Stimulated activated CD4-positive, alpha-beta T cell treated with anti-CD3 and anti-CD28 coated beads, Interleukin-1b, Interleukin-23, amount 100 ng/mL, for 1 hour (primary cell): ENCODE measurements around the gene LRCH1.

Experiments used
- DNase-seq, 2 donors: peaks; one replicate each; pipeline ENCODE4 v3.0.0-alpha.2; 2020; ENCODE audit warnings: low read depth in 2 of 2

Gene LRCH1

DNA sequence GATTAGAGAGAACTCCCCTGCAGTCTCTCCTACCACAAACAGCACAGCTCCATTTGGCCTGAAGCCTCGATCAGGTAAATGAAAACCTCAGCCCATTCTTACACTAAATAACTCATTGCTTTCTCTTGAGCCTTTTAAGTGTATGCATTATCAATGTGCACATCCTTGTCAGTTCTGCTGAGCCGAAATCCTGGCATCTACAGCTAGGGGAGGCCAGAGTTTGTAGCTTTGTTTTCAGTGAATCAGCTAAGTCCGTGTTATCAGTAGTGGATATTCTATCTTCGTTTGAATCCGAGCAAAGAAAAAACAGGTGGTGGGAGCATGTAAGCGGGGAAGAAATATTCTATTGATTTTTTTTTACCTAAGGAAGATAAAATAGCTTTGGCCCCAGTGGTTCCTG lies 159.6 kb downstream of the LRCH1 start:
- DNase-seq, result no peak

DNA sequence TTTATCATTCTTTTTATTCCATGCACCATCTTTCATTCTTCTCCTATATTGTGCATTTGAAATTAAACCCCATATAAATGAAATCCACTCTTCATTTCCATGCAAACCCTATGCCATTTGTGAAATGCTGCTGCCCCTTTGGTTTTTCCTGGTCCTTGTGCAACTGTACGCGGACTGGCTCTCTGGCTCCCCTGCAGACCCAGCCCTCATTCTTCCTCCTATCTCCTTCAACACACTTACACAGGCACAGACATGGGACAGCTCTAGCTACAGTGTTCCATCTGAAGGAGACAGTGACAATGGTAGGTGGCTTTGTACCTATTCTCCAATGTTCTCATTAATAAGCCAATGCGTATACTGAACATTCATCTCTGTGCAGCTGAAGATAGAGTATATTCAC lies 162.4 kb downstream of the LRCH1 start:
- no peak for DNase-seq

- DNase-seq, result no peak
Observed at GRCh38 chr13:46716821-46717220, 163.9 kb downstream of the LRCH1 start.

- no peak for DNase-seq
Observed at GRCh38 chr13:46717275-46717674, 164.3 kb downstream of the LRCH1 start.

DNA sequence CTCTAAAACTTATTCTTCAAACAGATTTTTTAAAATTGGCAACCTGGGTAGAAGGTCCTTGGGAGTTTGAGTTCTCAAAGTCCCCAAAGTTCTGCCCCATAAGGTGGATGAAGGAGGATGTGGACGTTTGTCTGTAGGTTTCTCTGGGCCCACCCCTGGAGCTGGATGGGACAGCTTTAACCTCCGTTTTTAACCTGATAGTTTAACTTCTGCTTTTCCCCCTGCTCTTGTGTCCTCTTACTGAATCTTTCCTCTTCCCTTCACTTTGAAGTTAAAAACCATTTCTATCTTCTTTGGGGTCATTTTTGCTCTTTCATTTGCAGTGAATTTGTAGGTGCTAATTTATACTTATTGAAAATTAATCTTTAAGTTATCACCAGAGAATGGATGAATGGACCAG lies 164.9 kb downstream of the LRCH1 start:
- DNase-seq, result no peak

DNA sequence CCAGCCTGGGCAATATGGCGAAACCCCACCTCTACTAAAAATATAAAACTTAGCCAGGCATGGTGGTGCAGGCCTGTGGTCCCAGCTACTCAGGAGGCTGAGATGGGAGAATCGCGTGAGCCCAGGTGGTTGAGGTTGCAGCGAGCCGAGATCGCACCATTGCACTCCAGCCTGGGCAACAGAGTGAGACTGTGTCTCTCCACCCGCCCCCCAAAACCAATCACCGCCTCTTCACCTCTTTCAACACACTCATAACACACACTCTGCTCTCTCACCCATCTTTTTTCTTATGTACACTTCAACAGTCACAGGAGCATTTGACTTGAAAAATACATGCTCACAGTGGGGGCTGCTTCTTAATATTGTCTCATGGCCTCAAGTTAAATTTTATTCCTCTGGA lies 167.2 kb downstream of the LRCH1 start:
- DNase-seq, result no peak

DNA sequence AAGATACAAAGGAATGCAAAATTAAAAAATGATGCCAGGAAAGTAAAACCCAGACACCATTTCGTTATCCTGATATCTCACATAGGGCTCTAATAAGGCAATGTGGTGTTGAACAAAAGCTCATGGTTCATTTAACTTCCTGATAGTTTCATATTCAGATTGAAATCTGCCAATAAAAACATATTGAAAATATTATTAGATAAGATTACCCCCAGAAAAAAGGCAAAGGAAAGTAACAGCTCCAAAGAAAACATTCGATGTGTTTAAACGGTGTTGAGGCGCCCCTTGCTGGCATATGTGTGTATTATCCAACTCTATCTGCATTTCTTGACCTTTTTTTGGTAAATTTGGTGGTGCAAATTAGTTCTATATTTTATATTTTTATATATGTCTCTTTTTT lies 168.1 kb downstream of the LRCH1 start:
- peak in 1 of 2 donors; percentile 24 for DNase-seq

- no peak for DNase-seq
Observed at GRCh38 chr13:46726347-46726746, 173.4 kb downstream of the LRCH1 start.

- no peak for DNase-seq
Observed at GRCh38 chr13:46728777-46729176, 175.8 kb downstream of the LRCH1 start.

- DNase-seq, result no peak
Observed at GRCh38 chr13:46731535-46731934, 178.6 kb downstream of the LRCH1 start.

DNA sequence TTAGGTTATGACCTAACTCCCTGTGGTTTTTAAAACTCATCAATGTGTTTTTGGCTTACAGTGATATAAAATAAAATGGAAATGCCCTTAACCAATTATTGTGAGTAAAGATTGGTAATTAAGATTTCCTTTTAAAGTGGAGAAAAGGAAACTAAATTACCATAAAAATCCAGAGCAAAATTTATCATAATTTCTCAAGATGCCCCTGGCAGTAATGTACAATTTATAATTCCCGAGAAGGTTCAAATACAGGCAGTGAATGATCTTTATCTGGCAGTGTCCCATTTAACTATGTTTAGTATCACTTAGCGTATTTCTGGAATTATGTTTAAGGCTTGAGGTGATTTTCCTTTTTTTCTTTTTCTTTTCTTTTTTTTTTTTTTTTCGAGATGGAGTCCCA lies 182.5 kb downstream of the LRCH1 start:
- DNase-seq, result no peak

- DNase-seq, result no peak
Observed at GRCh38 chr13:46736541-46737310, 183.8 kb downstream of the LRCH1 start.

- no peak for DNase-seq
Observed at GRCh38 chr13:46738055-46738454, 185.1 kb downstream of the LRCH1 start.

- no peak for DNase-seq
Observed at GRCh38 chr13:46738766-46739165, 185.8 kb downstream of the LRCH1 start.

- no peak for DNase-seq
Observed at GRCh38 chr13:46739447-46740098, 186.6 kb downstream of the LRCH1 start.

DNA sequence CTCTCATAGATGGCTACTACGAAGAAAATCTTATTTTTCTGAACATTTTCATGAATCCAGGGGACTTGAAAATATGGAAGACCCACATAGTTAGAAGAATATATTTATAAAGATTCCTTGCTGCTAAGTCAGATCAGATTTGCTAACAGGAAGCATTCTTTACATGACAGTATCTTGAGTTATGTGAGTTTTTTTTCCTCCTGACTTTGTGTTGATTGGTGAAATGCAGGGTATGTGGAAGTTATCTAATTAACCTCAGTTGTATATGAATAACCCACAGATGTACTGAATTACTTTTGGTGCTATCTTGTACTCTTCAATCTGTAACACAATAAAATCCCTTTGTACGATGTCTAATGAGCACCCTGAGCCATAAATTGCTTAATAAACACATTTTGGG lies 190.2 kb downstream of the LRCH1 start:
- DNase-seq, result no peak

DNA sequence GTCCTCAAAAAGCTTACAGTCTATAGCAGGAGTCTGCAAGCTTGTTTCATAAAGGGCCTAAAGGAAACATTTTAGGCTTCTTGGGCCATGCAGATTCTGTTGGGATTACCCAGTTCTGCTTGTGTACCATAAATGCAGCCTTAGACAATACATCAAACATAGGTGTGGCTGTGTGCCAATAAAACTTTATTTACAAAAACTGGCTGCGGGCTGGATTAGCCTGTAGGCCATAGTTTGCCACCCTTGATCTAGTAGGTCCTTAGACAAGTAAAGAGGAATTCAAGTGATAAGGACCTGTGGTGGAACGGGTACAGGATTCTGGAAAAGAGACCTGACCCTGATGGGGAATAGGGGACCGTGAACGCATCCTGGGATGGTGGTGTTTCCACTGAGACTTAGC lies 192.1 kb downstream of the LRCH1 start:
- no peak for DNase-seq

- DNase-seq, result no peak
Observed at GRCh38 chr13:46745706-46746105, 192.7 kb downstream of the LRCH1 start.

- no peak for DNase-seq
Observed at GRCh38 chr13:46747031-46747820, 194.3 kb downstream of the LRCH1 start.

- no peak for DNase-seq
Observed at GRCh38 chr13:46748300-46748699, 195.3 kb downstream of the LRCH1 start.

GRCh38 chr13:46749951-46750350 lies 197.0 kb downstream of the LRCH1 start:
- DNase-seq, result no peak

GRCh38 chr13:46751811-46752635 lies 199.1 kb downstream of the LRCH1 start:
- no peak for DNase-seq
